Epithelial cell of alveolus of lung (primary cell): Measurements from ENCODE around the gene ZNF311. TPM values are rescaled to one million over a fixed set of nuclear protein-coding genes. Genes with fewer than 3 reads are reported as not detected.

Experiments
- total RNA-seq: library from RNA; depleted of rRNA; stranded (reverse); fragments of >200 nt; gene quantifications from 2 replicates; pipeline ENCODE4 v1.2.1, GENCODE V29; 2015

Gene ZNF311
- total RNA-seq, result 1.4 and 2.2 TPM in 2 replicates

GRCh38 chr6:29005183-29005885, at the start of gene ZNF311:
ZNF311 (minus strand) TSS chr6:29005315; CDS start chr6:29003954, 1,361 bp downstream.

GRCh38 chr6:29045075-29045474, 40.0 kb upstream of the ZNF311 start, which contains the start of gene OR2W1:
OR2W1 (minus strand) TSS chr6:29045175; CDS start chr6:29045175, 0 bp downstream.

Other genes with a start within 250 kb of the ZNF311 start
- gene TRIM27, start 81.3 kb downstream of the ZNF311 start, total RNA-seq, result 51.5 and 56.0 TPM in 2 replicates
- gene OR2W1, start 39.9 kb upstream of the ZNF311 start, total RNA-seq, result not detected in 2 replicates
- not detected in 2 replicates for gene OR2B3, start 82.0 kb upstream of the ZNF311 start, total RNA-seq
- gene OR2J1, start 94.2 kb upstream of the ZNF311 start, total RNA-seq, result not detected in 2 replicates
- gene OR2J3, start 102.7 kb upstream of the ZNF311 start, total RNA-seq, result not detected in 2 replicates
- not detected in 2 replicates for gene OR2J2, start 165.6 kb upstream of the ZNF311 start, total RNA-seq